ENCODE data around the gene TGM3.
A peak's percentile ranks its signal among the peaks of the same experiment; 100 is the strongest.

TGM3 gene

GRCh38 chr20:2285193-2285592, 10.6 kb upstream of the TGM3 start:
- DNase-seq, result no peak

GRCh38 chr20:2285613-2286012, 10.2 kb upstream of the TGM3 start:
- no peak for DNase-seq

GRCh38 chr20:2287504-2287903, 8.3 kb upstream of the TGM3 start:
- no peak for DNase-seq

- no peak for DNase-seq
Measured at GRCh38 chr20:2289475-2289874, 6.3 kb upstream of the TGM3 start.

GRCh38 chr20:2290486-2290885, 5.3 kb upstream of the TGM3 start:
- no peak for DNase-seq

GRCh38 chr20:2292416-2293110, 3.2 kb upstream of the TGM3 start:
- DNase-seq, result no peak

- DNase-seq, result no peak
Measured at GRCh38 chr20:2293486-2293885, 2.3 kb upstream of the TGM3 start.

- no peak for DNase-seq
Measured at GRCh38 chr20:2293971-2294370, 1.8 kb upstream of the TGM3 start.

- DNase-seq, result no peak
Measured at GRCh38 chr20:2295286-2295685, 515 bp upstream of the TGM3 start.

- no peak for DNase-seq
Measured at GRCh38 chr20:2296524-2297356, 939 bp downstream of the TGM3 start.

- no peak for DNase-seq
Measured at GRCh38 chr20:2297357-2297728, 1.5 kb downstream of the TGM3 start.

- DNase-seq, result peak; percentile 17
Measured at GRCh38 chr20:2298116-2298515, 2.3 kb downstream of the TGM3 start.

GRCh38 chr20:2298701-2299100, 2.9 kb downstream of the TGM3 start:
- no peak for DNase-seq

GRCh38 chr20:2299301-2299700, 3.5 kb downstream of the TGM3 start:
- no peak for DNase-seq

GRCh38 chr20:2300002-2300401, 4.2 kb downstream of the TGM3 start:
- DNase-seq, result no peak

- DNase-seq, result no peak
Measured at GRCh38 chr20:2300420-2300819, 4.6 kb downstream of the TGM3 start.

GRCh38 chr20:2301164-2301622, 5.4 kb downstream of the TGM3 start:
- DNase-seq, result no peak

- DNase-seq, result no peak
Measured at GRCh38 chr20:2302384-2303060, 6.7 kb downstream of the TGM3 start.

- no peak for DNase-seq
Measured at GRCh38 chr20:2303673-2304072, 7.9 kb downstream of the TGM3 start.

GRCh38 chr20:2304180-2304579, 8.4 kb downstream of the TGM3 start:
- DNase-seq, result no peak

- no peak for DNase-seq
Measured at GRCh38 chr20:2305029-2305428, 9.2 kb downstream of the TGM3 start.

GRCh38 chr20:2305479-2305878, 9.7 kb downstream of the TGM3 start:
- DNase-seq, result no peak

- peak; percentile 33 for DNase-seq
Measured at GRCh38 chr20:2305946-2306345, 10.1 kb downstream of the TGM3 start.

GRCh38 chr20:2307136-2307535, 11.3 kb downstream of the TGM3 start:
- no peak for DNase-seq

All from DMS79 treated with DMSO at 0.1 percent for 48 hours (cell line).